Left ventricle myocardium inferior (tissue), 1 donor: ENCODE results near the gene PEX7. TPM values are rescaled to one million over a fixed set of nuclear protein-coding genes. Genes with fewer than 3 reads are reported as not detected.
A peak's percentile ranks its signal among the peaks of the same experiment; 100 is the strongest.
"Not testable (repeated sequence)": the region's sequence is repeated elsewhere in the genome, so short reads cannot be mapped to it uniquely, and the experiment has no call there.

Source experiments
- DNase-seq: peaks from one replicate; pipeline ENCODE4 v3.0.0-alpha.2; 2020
- H3K27ac ChIP-seq: fragments of 200-600 bp; replicated peaks from 2 replicates; pipeline ENCODE4 v1.8.0; 2021
- H3K27me3 ChIP-seq: fragments of 200-600 bp; 2 replicates; pipeline ENCODE4 v1.8.0; 2021; ENCODE audit warnings: low read depth
- H3K36me3 ChIP-seq: fragments of 200-600 bp; 2 replicates; pipeline ENCODE4 v1.8.0; 2021
- H3K4me1 ChIP-seq: fragments of 200-600 bp; 2 replicates; pipeline ENCODE4 v1.8.0; 2021
- H3K4me3 ChIP-seq: fragments of 200-600 bp; 2 replicates; pipeline ENCODE4 v1.8.0; 2021; ENCODE audit warnings: mild to moderate bottlenecking, moderate library complexity
- H3K9me3 ChIP-seq: fragments of 200-600 bp; replicated peaks from 2 replicates; pipeline ENCODE4 v1.8.0; 2021
- CTCF ChIP-seq: fragments of 200-600 bp; IDR thresholded peaks from 2 replicates; pipeline ENCODE4 v1.8.0; 2021; ENCODE audit warnings: antibody characterized with exemption, mild to moderate bottlenecking, borderline replicate concordance
- intact Hi-C: fragments of 100-400 bp; cut with micrococcal nuclease; formaldehyde crosslinking; loops from one replicate; pipeline ENCODE4 v1.11.0; 2022
- total RNA-seq: library from RNA; stranded (reverse); fragmentation: NEBNext Ultra II Directional; extraction: Animal tissue kit (Norgen Biotek cat#: 25700); gene quantifications from one replicate; pipeline ENCODE4 v1.2.1, GENCODE V29; 2021
- donor health status: DM: no; HTN: yes; CAD: no; lungs with severe emphysema.

Gene PEX7
- total RNA-seq, 1 donor from 2014 or later = 14.8 TPM

DNA sequence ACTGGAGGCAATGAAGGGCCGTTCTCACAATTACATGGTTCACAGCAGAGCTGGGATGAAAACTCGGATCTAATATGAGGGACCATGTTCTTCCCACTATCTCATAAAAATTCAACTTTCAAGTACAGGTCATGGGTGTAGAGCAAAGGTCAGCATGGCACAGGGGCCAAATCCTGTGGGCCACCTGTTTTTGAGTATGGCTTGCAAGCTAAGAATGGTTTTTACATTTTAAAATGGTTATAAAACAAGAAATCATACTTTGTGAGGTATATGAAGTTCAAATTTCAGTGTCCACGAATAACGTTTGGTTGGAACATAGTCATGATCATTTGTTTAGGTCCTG is 34.7 kb upstream of the PEX7 start:
- DNase-seq = no peak
- TF ChIP-seq CTCF = no peak
- H3K27me3 ChIP-seq = no peaks in the 10 kb centered on the region
- peak overlapping the region; percentile 36 for H3K27ac ChIP-seq
- no peak overlapping the region for H3K4me3 ChIP-seq
- intact Hi-C loops = no loop called here
- peaks cover 85% of the 10 kb centered on the region for H3K4me1 ChIP-seq
- no peaks in the 10 kb centered on the region for H3K9me3 ChIP-seq
- no peaks in the 10 kb centered on the region for H3K36me3 ChIP-seq

GRCh38 chr6:136788069-136788902 is 34.1 kb upstream of the PEX7 start:
- Histone ChIP-seq H3K27me3 (no peaks in the 10 kb centered on the region), H3K36me3 (no peaks in the 10 kb centered on the region), H3K27ac (peak overlapping the region; percentile 36), H3K4me1 (peaks cover 85% of the 10 kb centered on the region), H3K4me3 (no peak overlapping the region), H3K9me3 (no peaks in the 10 kb centered on the region)
- intact Hi-C loops = no loop called here
- no peak for DNase-seq
- no peak for TF ChIP-seq CTCF

DNA sequence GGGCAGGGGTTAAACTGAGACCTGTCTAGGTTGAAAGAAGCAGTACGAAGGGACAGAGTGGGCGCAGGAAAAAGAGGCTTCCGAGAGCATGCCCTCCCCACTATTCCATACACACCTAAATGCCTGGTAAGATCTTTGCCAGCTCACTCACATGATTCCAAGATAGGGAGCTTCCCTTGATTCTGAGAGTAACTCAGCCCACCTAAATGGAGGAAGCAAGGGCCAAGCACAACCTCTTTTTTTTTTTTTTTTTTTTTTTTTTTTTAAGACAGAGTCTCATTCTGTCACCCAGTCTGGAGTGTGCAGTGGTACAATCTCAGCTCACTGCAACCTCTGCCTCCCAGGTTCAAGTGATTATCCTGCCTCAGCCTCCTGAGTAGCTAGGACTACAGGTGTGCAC is 33.0 kb upstream of the PEX7 start:
- DNase-seq, H3K27ac ChIP-seq, H3K9me3 ChIP-seq, intact Hi-C loops, H3K27me3 ChIP-seq, H3K36me3 ChIP-seq: not testable (repeated sequence)
- Histone ChIP-seq H3K4me3 (peak overlapping the region; percentile 92), H3K4me1 (peaks cover 77% of the 10 kb centered on the region)

DNA sequence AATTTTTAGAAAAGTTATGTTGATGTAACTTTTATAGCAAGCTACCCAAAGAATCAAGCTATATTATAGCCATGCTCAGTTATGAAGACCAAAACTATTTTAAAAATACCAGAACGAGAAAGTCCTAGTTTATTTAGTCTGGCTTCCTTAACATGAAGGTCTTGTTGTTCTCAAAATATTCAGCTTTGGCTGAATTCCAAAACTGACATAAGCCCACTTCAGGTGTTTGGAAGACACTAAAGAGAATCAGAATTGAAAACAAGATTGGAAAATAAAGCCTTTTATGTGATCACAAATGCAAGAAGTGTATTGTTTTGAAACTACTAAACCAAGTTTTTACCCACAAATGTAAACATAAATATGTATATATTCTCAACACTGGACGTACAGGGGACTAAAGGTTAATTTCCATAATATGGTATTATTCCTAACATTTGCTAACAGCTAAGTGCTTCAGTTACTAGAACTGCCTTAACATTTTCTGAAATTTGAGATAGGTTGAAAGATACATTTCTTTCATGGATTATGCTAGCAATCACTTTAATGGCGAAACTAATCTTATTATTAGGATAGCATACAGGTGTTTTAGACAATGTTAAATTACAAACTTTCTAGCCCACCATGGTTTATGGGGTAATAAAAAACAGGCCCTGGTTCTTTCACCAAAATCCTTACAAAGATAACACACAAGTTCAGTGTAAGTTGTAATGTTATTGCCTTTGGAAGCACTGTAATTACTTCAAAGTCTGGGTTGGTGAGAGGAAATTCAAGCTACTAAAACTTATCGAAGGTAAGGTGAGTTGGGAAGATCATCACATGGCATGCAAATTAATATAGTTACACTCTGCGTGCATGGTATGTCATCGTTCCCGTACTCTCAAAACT is 31.7 kb upstream of the PEX7 start:
- intact Hi-C loops = loop anchor here (10.0 kb wide), 1 partner anchor 206 kb away; no protein-coding TSS in a partner anchor
- no peak for TF ChIP-seq CTCF

GRCh38 chr6:136791296-136792094 is 30.9 kb upstream of the PEX7 start:
- intact Hi-C loops = loop anchor here (2.0 to 10.0 kb wide), 2 partner anchors 147 to 207 kb away; no protein-coding TSS in a partner anchor
- H3K9me3 ChIP-seq = no peaks in the 10 kb centered on the region
- H3K4me3 ChIP-seq = peak overlapping the region; percentile 92
- H3K27ac ChIP-seq = peak overlapping the region; percentile 96
- H3K4me1 ChIP-seq = peaks cover 57% of the 10 kb centered on the region
- H3K36me3 ChIP-seq = no peaks in the 10 kb centered on the region
- no peaks in the 10 kb centered on the region for H3K27me3 ChIP-seq
- DNase-seq = peak; percentile 66
- TF ChIP-seq CTCF = no peak

More for the DNA sequence above, 31.7 kb upstream of the PEX7 start:
- peaks cover 65% of the 10 kb centered on the region for H3K4me1 ChIP-seq
- H3K9me3 ChIP-seq = no peaks in the 10 kb centered on the region
- H3K4me3 ChIP-seq = peak overlapping the region; percentile 92
- no peaks in the 10 kb centered on the region for H3K27me3 ChIP-seq
- H3K36me3 ChIP-seq = no peaks in the 10 kb centered on the region
- DNase-seq = no peak
- H3K27ac ChIP-seq = peak overlapping the region; percentile 96
